ENCODE results near the gene TUBB6. TPM values are rescaled to one million over a fixed set of nuclear protein-coding genes. Genes with fewer than 3 reads are reported as not detected.

The TUBB6 gene
- 328 and 772 TPM in 2 replicates for total RNA-seq

DNA sequence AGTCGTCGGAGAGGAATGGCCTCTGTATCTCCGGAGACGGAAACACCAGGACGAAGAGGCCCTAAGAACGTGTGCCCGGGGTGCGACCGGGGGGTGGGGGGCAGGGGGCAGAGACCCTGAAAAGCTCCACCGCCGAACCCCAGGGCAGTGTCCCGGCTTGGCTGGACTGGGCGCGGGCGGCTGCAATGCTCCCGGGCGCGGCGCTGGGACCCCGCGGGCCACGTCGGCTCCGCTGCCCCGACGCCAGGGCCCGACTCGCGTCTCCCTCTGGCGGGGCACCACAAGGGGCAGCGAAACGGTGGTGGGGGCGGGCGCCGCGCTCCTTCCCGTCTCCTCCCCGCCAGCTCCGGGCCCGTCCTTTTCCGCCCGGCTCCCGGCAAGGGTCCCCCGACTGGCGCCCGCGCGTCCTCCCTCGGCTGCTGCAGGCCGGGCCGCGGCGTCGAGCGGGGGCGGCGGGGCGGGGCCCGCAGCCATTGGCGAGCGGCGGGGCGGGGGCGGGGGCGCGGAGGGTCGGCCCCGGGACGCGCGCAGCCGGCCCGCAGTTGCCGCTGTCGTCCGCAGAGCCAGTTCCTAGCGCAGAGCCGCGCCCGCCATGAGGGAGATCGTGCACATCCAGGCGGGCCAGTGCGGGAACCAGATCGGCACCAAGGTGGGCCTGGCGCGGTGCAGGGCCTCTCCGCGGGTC, at the start of gene TUBB6:
TUBB6 (plus strand) TSS at position 541 of the 685 bp plus-strand sequence; CDS start at position 593, 52 bp downstream.

Other genes starting within 250 kb of the TUBB6 start
- gene ANKRD62, start 214.4 kb upstream of the TUBB6 start, total RNA-seq = under 0.01 TPM in 1 of 2 replicates, not detected in the other
- 0.07 and 5.5 TPM in 2 replicates for gene CIDEA, start 53.9 kb upstream of the TUBB6 start, total RNA-seq
- 74.7 and 82.4 TPM in 2 replicates for gene AFG3L2, start 69.0 kb downstream of the TUBB6 start, total RNA-seq
- gene PRELID3A, start 99.7 kb downstream of the TUBB6 start, total RNA-seq = 5.8 and 7.7 TPM in 2 replicates

Measured in nasal cavity respiratory epithelium epithelial cell of viscerocranial mucosa (primary cell).